ENCODE measurements around the gene BLOC1S3.

- TF ChIP-seq ZFP30 (CRISPR knock-in tag; IDR thresholded peaks at IDR 0.05) = no peak
- no peak for TF ChIP-seq RARB (CRISPR knock-in tag; IDR thresholded peaks at IDR 0.05)
- TF ChIP-seq TSHZ2 (CRISPR knock-in tag; IDR thresholded peaks at IDR 0.05) = no peak
- no peak for TF ChIP-seq PATZ1 (CRISPR knock-in tag; IDR thresholded peaks at IDR 0.05; ENCODE audit: borderline replicate concordance)
- TF ChIP-seq SNAI2 (CRISPR knock-in tag; IDR thresholded peaks at IDR 0.05) = no peak
Observed at GRCh38 chr19:45151821-45152503, 26.6 kb upstream of the BLOC1S3 start.
